MCF 10A (cell line): Measurements from ENCODE around the gene IL2RA. TPM values are rescaled to one million over a fixed set of nuclear protein-coding genes. Genes with fewer than 3 reads are reported as not detected.

Source experiments
- BruUV-seq: library from RNA; stranded (reverse); fragments of 400-500 nt; replicated peaks from 2 replicates; lab custom pipeline; 2021; lab: Mats Ljungman, UMichigan
- CTCF ChIA-PET: fragments of 300-600 bp; sonication (Branson Sonifier 250); formaldehyde crosslinking; extraction: SDS; loops from one replicate; lab custom pipeline; 2021; ENCODE audit warnings: antibody characterized with exemption, inconsistent platforms; lab: Yijun Ruan, JAX
- POLR2A ChIA-PET: fragments of 300-600, 350-650 bp; sonication (Branson Sonifier 250); formaldehyde crosslinking; extraction: SDS; loops from one replicate; lab custom pipeline; 2020; ENCODE audit warnings: antibody characterized with exemption, inconsistent platforms; lab: Yijun Ruan, JAX
- DNase-seq: peaks from one replicate; pipeline ENCODE4 v3.0.0-alpha.2; 2018; ENCODE audit not compliant: unreplicated experiment
- H3K27ac Mint-ChIP-seq: one replicate; pipeline ENCODE4 v1.8.0; 2022; ENCODE audit warnings: mild to moderate bottlenecking, low read depth, mixed read lengths; ENCODE audit not compliant: unreplicated experiment
- H3K27me3 Mint-ChIP-seq: one replicate; pipeline ENCODE4 v1.8.0; 2022; ENCODE audit warnings: mixed read lengths; ENCODE audit not compliant: insufficient read depth, unreplicated experiment
- H3K36me3 Mint-ChIP-seq: one replicate; pipeline ENCODE4 v1.8.0; 2022; ENCODE audit warnings: mild to moderate bottlenecking, moderate library complexity, mixed read lengths; ENCODE audit not compliant: insufficient read depth, unreplicated experiment
- H3K4me1 Mint-ChIP-seq: one replicate; pipeline ENCODE4 v1.8.0; 2022; ENCODE audit warnings: mixed read lengths; ENCODE audit not compliant: insufficient read depth, unreplicated experiment
- H3K4me3 Mint-ChIP-seq: one replicate; pipeline ENCODE4 v1.8.0; 2022; ENCODE audit warnings: mild to moderate bottlenecking, moderate library complexity, mixed read lengths; ENCODE audit not compliant: unreplicated experiment
- H3K9me3 Mint-ChIP-seq: one replicate; pipeline ENCODE4 v1.8.0; 2022; ENCODE audit warnings: mixed read lengths; ENCODE audit not compliant: unreplicated experiment
- CTCF ChIP-seq: fragments of 200-600 bp; IDR thresholded peaks from one replicate; pipeline ENCODE4 v1.8.0; 2022; ENCODE audit warnings: antibody characterized with exemption, mild to moderate bottlenecking; ENCODE audit not compliant: unreplicated experiment
- intact Hi-C: fragments of 100-400 bp; cut with micrococcal nuclease; formaldehyde crosslinking; loops from 2 replicates; pipeline ENCODE4 v1.14.1; 2022
- total RNA-seq: library from RNA; stranded (reverse); gene quantifications from 2 replicates; pipeline ENCODE4 v1.2.3, GENCODE V29; 2022

The IL2RA gene
- total RNA-seq, 1 experiment from 2014 or later, result not detected

- intact Hi-C loops, result no loop called here
- Mint-ChIP-seq H3K9me3 (no peaks in the 10 kb centered on the region), H3K36me3 (peaks cover 12% of the 10 kb centered on the region), H3K27ac (no peak overlapping the region), H3K4me1 (peaks cover 11% of the 10 kb centered on the region), H3K4me3 (no peak overlapping the region), H3K27me3 (peaks cover 53% of the 10 kb centered on the region)
- no TSS peak for BruUV-seq
- no peak for DNase-seq
- ChIA-PET CTCF (interaction anchor here (0.5 to 1.4 kb wide), 4 partner anchors 69 to 801 kb away, joined by 3 to 6 read pairs (median 4); no protein-coding TSS in a partner anchor), POLR2A (interaction anchor here (0.6 kb wide), 2 partner anchors 69 to 133 kb away, joined by 3 read pairs; no protein-coding TSS in a partner anchor)
- TF ChIP-seq CTCF, result no peak
These were observed 21.6 kb upstream of the IL2RA start for GRCh38 chr10:6083523-6084475.

GRCh38 chr10:6082496-6083395 is 20.6 kb upstream of the IL2RA start:
- H3K4me1 Mint-ChIP-seq, result peaks cover 11% of the 10 kb centered on the region
- H3K36me3 Mint-ChIP-seq, result peaks cover 6% of the 10 kb centered on the region
- no peak for TF ChIP-seq CTCF
- CTCF ChIA-PET, result interaction anchor here (0.5 to 1.1 kb wide), 2 partner anchors 70 to 800 kb away, joined by 3 to 4 read pairs; no protein-coding TSS in a partner anchor
- DNase-seq, result no peak
- H3K9me3 Mint-ChIP-seq, result no peaks in the 10 kb centered on the region
- BruUV-seq, result no TSS peak
- no peak overlapping the region for H3K4me3 Mint-ChIP-seq
- no peak overlapping the region for H3K27ac Mint-ChIP-seq
- H3K27me3 Mint-ChIP-seq, result peaks cover 53% of the 10 kb centered on the region
- POLR2A ChIA-PET, result interaction anchor here (0.6 kb wide), 2 partner anchors 11 to 47 kb away, joined by 3 to 5 read pairs; no protein-coding TSS in a partner anchor
- intact Hi-C loops, result no loop called here

GRCh38 chr10:6080417-6080973 is 18.3 kb upstream of the IL2RA start:
- ChIA-PET CTCF (interaction anchor here (0.6 to 1.0 kb wide), 2 partner anchors 9 to 66 kb away, joined by 3 to 5 read pairs; no protein-coding TSS in a partner anchor), POLR2A (interaction anchor here (0.6 kb wide), 1 partner anchor 1156 kb away, joined by 4 read pairs; no protein-coding TSS in a partner anchor)
- H3K36me3 Mint-ChIP-seq, result no peaks in the 10 kb centered on the region
- BruUV-seq, result no TSS peak
- no peak for DNase-seq
- intact Hi-C loops, result no loop called here
- peaks cover 6% of the 10 kb centered on the region for H3K4me1 Mint-ChIP-seq
- TF ChIP-seq CTCF, result no peak
- peaks cover 54% of the 10 kb centered on the region for H3K27me3 Mint-ChIP-seq
- no peak overlapping the region for H3K27ac Mint-ChIP-seq
- no peaks in the 10 kb centered on the region for H3K9me3 Mint-ChIP-seq
- H3K4me3 Mint-ChIP-seq, result no peak overlapping the region
